Stimulated activated CD4-positive, alpha-beta T cell treated with anti-CD3 and anti-CD28 coated beads, Interleukin-1b, Interleukin-23, amount 100 ng/mL, for 24 hours (primary cell): Measurements from ENCODE around the gene VSIG2.

Source experiments
- DNase-seq, 4 experiments: peaks; one replicate each; pipeline ENCODE4 v3.0.0-alpha.2; 2020; ENCODE audit warnings: low read depth in 4 of 4, low spot score in 1 of 4

The VSIG2 gene

GRCh38 chr11:124724979-124725718, 26.9 kb downstream of the VSIG2 start:
- DNase-seq = no peak

DNA sequence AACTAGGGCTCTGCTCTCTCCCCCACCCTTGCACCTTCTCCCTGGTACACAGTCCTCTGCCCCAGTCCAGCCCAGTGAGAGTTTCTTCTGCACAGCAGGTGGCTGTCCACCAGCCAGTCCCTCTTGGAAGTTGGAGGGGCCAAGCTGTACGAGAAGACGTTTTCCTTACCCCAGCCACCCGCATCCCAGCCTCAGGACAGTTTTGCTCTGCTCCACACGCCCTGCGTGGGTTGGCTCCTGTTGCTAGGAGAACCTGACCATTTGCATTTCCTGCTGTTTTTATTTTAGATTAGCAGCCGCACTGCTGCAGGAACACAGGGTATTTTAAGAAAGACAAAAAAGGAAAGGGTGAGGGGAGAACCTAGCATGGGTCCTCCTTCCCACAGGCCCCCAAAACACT, 29.9 kb downstream of the VSIG2 start:
- no peak for DNase-seq

GRCh38 chr11:124719534-124719933, 32.5 kb downstream of the VSIG2 start:
- DNase-seq = no peak

DNA sequence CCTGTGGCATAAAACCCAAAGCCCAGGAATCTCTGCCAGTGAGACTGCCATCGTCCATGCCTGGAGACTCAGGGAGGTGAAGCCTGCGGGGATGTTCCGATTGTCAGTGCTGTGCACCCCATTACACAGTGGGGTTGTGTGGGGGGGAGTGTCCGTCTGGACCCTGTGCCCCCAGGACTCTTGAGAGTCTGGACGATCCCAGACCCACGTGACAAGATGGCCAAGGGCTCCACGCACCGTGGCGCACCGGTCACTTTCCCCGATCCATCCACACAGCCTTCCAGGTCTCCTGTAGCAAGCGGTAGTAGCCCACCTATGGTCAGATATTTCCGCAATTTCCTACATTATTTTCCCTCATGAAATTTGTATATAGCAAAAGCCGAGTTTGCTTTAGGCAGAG, 33.3 kb downstream of the VSIG2 start:
- no peak for DNase-seq

GRCh38 chr11:124717786-124718651, 34.0 kb downstream of the VSIG2 start:
- DNase-seq = no peak

GRCh38 chr11:124717421-124717785, 34.7 kb downstream of the VSIG2 start:
- no peak for DNase-seq

DNA sequence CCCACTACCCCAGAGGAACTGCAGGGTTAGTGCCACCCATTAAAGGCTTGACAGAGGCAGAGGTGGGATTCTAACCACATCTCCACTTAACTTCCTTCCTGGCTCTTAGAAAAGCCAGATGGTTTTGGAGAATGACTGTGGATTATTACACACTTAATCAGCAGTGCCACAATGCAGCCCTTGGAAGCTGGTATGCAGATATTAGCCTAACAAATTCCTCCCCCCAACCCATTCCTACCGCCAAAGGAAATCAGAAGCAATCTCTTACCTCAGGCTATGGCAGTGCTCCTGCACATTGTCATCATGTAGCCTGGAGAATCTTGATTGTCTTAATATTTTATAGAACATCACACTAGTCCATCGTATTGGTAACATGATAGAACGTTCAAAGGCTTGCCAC, 35.5 kb downstream of the VSIG2 start:
- no peak for DNase-seq

GRCh38 chr11:124712392-124712791, 39.7 kb downstream of the VSIG2 start:
- no peak for DNase-seq

- DNase-seq = no peak
Measured at GRCh38 chr11:124707829-124708228, 44.2 kb downstream of the VSIG2 start.

DNA sequence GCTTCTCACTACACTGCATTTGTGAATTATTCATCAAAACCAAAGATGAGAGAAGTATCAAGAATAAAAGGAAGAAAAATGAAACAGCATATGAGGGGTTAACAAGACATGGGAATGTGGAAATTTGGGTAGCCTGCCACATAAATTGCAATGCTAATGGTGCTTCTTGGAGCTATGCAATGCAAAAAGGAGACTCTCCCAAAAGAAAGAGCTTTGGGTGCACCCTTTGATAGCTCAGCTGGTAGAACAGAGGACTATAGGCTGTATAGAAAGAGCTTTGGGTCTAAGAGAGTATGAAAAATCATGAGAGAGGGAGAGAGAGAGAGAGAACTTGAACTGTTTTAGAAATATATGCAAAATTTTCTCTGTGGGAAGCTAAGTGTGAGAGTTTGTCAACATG, 52.0 kb downstream of the VSIG2 start:
- DNase-seq = no peak

DNA sequence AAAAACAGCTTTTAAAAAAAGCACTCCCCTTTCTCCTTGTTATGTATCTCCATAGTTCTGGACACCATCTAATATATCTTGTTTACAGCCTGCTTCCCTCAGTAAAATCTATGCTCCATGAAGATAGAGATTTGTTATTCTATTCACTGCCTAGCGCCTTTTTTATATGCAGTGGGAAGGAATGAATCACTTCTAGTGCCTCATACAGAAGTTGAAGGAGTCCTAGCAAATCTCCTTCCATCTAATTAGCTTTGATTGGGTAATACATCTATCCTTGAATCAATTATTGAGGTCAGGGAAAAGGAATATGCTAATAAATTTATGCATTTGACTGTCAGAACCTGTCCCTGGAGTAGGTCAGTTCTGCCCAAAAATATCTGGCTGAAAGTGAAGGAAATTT, 52.5 kb downstream of the VSIG2 start:
- no peak for DNase-seq
